Prostate gland (tissue), 2 donors: ENCODE results near the gene GLIPR2.

ENCODE experiments used
- CTCF ChIP-seq, 4 experiments: fragments of 200-600 bp in 2 of 4; fragments of 450-650 bp in 2 of 4; sonication (generic) in 2 of 4; IDR thresholded peaks; 1 replicate in 3 of 4; 2 replicates in 1 of 4; pipeline ENCODE4 v1.5.1; 2016 to 2019; ENCODE audit warnings: antibody characterized with exemption in 4 of 4, mild to moderate bottlenecking in 2 of 4, moderate library complexity in 2 of 4
- POLR2A ChIP-seq: fragments of 450-650 bp; IDR thresholded peaks from one replicate; pipeline ENCODE4 v1.6.1; 2016; ENCODE audit warnings: antibody characterized with exemption, mild to moderate bottlenecking

DNA sequence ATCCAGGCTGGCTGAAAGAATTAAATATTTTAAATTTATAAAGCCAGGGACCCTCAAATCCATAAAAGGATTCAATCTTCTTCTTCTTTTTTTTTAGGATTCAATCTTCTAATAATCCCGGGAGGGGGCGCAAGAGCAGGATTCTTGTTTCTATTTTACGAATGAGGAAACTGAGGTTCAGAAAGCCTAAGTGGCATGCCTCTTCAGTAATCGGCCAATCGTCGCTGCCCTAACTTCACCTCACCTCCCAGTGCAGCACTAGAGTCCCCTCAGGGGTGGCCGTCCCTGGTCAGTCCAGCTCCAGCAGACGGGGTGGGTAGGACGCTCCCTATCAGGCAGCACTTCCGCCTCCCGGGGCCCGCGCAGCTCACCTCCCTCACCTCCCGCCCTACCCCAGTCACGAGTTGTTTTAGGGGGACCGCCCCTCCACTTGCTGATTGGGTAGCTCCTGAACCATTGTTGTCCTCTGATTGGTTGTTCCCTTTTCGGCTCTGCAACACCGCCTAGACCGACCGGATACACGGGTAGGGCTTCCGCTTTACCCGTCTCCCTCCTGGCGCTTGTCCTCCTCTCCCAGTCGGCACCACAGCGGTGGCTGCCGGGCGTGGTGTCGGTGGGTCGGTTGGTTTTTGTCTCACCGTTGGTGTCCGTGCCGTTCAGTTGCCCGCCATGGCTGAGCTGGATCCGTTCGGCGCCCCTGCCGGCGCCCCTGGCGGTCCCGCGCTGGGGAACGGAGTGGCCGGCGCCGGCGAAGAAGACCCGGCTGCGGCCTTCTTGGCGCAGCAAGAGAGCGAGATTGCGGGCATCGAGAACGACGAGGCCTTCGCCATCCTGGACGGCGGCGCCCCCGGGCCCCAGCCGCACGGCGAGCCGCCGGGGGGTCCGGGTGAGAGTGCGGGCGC lies 54.1 kb downstream of the GLIPR2 start, which contains the start of gene CLTA:
- TF ChIP-seq POLR2A (peak; percentile 87), CTCF (IDR thresholded peaks at IDR 0.05) (peak; percentile 21 to 76 (median 56))
